GM21529 (cell line): ENCODE measurements around the gene LCN10.

Experiments
- ATAC-seq: cut with Tn5 transposase; IDR thresholded peaks from one replicate; pipeline ENCODE4 v1.9.1; 2021; ENCODE audit not compliant: unreplicated experiment

Gene LCN10

DNA sequence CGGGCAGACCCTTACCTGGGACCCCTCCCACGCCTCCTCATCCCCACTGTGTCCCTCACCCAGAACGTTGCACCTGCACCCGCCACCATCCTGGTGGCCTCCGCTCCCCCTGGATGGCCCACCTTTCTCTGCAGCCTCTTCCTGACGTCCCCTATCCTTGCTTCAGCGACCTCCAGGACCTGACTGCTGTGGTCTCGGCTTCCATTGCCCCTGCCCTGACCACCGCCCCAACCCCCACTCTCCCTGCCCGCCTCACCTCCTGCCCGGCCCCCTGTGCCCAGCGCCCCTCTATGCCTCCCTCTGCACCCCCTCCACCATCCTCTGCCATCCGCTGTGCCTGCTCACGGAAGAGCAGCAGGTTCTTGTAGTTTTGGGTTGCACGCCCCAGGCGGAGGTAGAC lies 2.2 kb downstream of the LCN10 start:
- no peak for ATAC-seq

- no peak for ATAC-seq
Observed at GRCh38 chr9:136740069-136740468, 2.7 kb downstream of the LCN10 start.

DNA sequence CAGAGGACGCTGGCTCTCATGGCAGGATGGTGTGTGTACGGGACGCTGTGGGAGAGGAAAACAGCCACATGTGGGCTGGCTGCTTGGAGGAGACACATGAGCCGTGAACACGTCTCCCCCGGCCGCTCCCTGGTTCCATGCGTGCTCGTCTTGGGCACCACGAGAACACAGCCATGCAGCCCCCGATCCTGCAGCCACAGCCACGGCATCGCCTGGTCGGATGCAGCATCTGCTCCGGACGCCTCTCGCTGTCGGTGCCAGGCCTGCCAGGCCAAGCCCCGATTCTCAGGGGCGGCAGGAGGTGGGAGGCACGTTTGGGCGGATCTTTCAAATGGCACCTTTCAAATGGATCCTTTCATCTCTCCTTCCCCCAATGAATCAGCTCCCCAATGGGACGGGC lies 3.2 kb downstream of the LCN10 start:
- no peak for ATAC-seq

DNA sequence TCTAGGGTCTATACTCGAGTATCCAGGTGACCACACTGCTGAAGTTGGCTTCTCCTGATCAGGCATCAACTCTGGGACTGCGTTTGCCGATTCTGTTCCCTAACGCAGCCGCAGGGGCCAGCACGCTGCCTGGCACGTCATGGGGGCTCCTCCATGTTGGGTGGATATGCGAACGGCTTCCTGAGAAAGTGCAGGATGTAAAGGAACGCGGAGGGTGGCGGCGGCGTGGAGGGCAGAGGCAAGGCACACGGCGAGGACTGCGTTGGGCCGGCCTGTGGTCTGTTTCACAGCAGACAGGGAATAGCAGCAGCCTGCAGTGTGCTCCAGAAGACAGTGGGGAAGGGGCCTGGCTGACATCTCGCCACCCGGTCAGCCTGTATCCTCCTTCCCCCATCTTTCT lies 3.8 kb downstream of the LCN10 start:
- ATAC-seq, result no peak

DNA sequence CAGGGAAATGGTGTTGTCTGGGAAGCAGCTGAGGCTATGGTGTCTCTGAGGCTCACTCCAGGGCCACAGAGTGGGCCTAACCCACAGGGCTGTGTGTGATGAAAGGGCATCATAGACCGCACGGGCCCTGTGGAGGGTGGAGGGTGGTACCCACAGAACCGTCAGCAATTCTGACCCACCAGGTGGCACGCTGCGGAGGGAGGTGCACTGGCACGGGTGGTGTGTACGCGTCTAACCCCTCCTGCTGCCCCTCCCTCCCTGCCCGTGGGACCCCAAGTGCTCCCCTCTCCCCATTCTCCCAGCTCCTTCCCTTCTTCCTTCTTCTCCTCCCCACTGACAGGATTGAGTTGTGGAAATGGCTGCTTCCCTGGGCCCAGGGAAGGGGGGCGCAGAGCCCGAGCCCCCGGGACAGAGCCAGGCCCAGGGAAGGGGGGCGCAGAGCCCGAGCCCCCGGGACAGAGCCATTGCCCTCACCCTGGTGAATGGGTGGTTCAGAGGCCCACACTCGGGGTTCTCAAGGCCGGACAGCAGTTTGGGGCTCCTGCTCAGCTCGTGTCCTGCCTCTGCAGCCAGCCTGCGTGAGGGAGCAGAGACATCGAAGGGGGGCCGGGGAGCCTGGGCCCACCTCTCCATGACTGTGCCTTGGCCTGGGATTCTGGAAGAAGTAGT lies 6.8 kb downstream of the LCN10 start:
- ATAC-seq, result no peak

DNA sequence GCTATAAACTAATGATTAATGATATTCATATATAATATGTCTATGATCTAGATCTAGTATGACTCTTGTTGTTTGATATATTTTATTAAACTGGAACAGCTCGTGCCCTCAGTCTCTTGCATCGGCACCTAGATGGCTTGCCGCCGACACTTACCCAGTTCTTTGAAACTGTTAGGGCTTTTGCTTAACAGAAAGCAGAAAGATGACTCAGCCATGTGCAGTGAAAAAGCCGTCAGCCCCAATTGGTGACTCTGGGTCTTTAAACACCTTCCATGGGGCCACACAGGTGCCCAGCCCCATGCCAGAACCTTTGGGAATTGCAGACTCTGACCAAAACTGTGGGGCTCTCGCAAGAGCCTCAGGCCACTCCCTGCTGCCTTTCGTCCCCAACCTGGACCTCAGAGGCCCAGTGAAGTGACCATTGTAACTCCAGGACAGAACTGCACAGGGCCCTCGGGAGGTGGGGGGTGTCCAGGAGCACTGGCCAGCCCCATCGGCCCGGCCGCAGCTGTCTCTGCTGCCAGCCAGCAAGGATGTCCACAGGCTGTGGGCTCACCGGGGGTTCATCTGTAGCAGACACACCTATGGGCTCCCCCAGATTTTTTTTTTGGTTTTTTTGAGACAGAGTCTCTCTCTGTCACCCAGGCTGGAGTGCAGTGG lies 7.8 kb downstream of the LCN10 start:
- ATAC-seq, result no peak

- no peak for ATAC-seq
Observed at GRCh38 chr9:136733611-136734010, 9.1 kb downstream of the LCN10 start.

- no peak for ATAC-seq
Observed at GRCh38 chr9:136732444-136733178, 10.1 kb downstream of the LCN10 start.

- ATAC-seq, result no peak
Observed at GRCh38 chr9:136729926-136730325, 12.8 kb downstream of the LCN10 start.

GRCh38 chr9:136729144-136729543 lies 13.6 kb downstream of the LCN10 start:
- no peak for ATAC-seq

- ATAC-seq, result peak; percentile 20
Observed at GRCh38 chr9:136728548-136729123, 14.1 kb downstream of the LCN10 start.

- peak; percentile 61 for ATAC-seq
Observed at GRCh38 chr9:136728080-136728547, 14.6 kb downstream of the LCN10 start.

DNA sequence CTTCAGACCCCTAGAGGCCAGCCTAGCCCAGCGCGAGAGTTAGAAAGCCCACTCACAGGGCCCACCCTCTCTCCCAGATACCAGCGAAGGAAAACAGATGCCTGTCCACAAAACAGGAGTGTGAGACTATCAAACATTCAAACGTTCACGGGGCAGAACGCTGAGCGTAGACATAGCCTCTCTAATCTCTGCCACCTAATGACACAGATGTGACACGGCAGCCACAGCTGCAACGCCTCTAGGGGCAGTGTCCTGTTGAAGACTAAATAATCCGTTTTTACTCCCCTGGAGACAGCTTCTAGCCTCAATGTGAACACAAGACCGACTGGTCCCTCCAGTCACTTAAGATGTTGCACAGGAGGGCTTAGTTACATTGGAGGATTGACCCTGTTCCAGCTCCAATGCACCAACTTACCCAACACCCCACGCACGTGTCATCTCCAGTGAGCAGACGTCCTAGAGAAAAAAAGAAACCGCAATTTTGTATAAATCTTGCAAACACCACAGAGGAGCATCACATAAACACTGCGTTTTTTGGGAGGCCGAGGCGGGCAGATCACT lies 16.0 kb downstream of the LCN10 start:
- no peak for ATAC-seq

- no peak for ATAC-seq
Observed at GRCh38 chr9:136726118-136726517, 16.6 kb downstream of the LCN10 start.

DNA sequence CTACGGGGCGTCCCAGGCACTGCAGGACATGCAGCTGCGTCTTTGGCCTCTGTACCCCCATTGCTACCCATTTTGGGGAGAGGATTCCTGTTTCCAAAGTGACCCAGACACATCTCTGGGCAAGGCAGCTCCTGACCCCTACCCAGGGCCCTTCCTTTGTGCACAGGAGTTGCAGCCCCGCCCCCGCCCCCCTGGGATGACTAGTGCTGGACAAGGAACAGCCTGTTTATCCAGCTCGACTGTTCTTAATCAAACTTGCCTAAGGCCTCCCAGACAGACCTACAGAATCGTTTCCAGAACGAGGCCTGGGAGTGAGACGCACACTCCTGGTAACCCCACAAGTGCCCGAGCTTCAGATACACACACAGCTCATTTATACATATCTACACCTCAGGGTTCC lies 17.1 kb downstream of the LCN10 start:
- no peak for ATAC-seq

DNA sequence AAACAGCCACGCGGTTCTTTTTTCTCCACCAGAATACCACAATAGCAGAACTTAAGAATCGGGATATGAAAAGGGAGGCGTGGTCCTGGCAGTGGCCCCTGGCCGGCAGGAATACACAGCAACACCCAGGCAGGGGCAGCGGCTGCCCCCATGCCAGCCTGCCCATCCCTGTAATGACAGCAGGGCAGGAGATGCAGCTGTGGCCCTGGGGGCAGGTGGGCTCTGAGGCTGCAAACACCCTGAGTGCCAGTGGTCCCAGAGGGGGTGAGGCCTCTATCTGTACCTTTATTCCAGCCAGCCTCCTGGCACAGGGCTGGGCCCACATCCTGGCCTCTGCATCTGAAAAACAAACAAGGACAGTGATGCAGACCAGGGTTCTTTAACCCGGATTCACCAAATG lies 18.0 kb downstream of the LCN10 start:
- ATAC-seq, result no peak

DNA sequence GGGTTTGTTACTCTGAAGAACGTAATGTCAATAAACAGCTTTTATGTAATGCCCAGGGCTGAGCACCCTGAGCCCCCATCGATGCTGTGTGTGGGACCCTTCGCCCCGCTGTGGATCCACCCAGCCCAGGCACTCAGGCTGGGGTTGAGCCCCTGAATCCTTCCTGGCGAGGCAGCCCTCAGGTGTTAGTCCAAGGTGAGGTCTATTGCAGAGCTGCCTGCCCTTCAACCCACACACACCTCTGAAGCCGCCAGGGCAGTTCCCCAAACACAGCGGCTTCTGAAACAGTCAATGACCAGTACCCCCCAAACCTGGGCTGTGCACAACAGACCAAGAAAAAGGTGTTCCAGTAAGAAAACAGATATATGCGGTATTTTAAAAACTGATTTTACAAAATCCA lies 18.8 kb downstream of the LCN10 start:
- no peak for ATAC-seq

- no peak for ATAC-seq
Observed at GRCh38 chr9:136723362-136723976, 19.3 kb downstream of the LCN10 start.

GRCh38 chr9:136722969-136723356 lies 19.8 kb downstream of the LCN10 start:
- no peak for ATAC-seq

DNA sequence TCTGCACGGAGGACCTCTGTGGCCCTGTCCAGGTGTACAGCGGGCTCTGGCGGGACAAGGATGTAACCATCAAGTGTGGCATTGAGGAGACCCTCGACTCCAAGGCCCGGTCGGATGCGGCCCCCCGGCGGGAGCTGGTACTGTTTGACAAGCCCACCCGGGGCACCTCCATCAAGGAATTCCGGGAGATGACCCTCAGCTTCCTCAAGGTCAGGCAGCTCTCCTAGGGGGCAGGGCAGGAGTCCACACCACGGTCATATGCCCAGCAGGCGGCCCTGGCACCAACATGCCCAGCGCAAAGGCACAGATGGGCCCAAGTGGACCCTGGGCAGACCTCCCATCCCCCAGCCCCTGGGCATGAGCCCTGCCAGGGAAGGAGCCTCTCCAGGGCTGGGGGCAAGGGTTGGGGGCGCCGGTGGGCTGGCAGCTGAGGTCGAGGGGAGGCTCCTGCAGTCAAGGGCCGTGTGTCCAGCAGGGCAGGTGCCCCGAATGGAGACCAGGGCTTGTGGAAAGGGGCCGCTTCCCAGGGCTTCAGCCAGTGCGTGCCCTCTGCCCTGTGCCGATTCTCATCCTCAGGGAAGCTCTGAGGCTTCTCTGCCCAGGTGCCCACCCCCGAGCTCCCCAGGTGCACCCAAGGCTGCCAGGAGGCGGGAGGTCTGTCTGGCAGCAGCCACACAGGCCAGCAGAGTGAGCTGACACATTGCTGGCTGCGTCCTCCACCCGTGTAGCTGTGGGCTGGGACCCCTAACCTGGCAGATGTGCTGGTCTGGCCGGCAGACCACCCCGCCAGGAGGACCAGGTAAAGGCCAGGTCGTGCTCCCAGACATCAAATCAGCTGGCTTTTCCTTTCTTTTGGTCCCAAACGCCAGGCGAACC lies 20.4 kb downstream of the LCN10 start:
- ATAC-seq, result no peak
